H9 (cell line): Measurements from ENCODE around the gene LRRC3C. TPM values are rescaled to one million over a fixed set of nuclear protein-coding genes. Genes with fewer than 3 reads are reported as not detected.

ENCODE experiments used
- DNase-seq: peaks from one replicate; pipeline ENCODE4 v3.0.0-alpha.2; 2017
- H2AFZ ChIP-seq: one replicate; pipeline ENCODE4 v1.6.1; 2013; ENCODE audit warnings: mild to moderate bottlenecking, low read length, control low read depth, moderate library complexity
- H2AK5ac ChIP-seq: 2 replicates; pipeline ENCODE4 v1.6.1; 2013; ENCODE audit warnings: low read length, control low read depth, mixed read lengths; ENCODE audit not compliant: insufficient read length
- H2BK120ac ChIP-seq: one replicate; pipeline ENCODE4 v1.6.1; 2013; ENCODE audit warnings: low read depth, mild to moderate bottlenecking, low read length, control low read depth, inconsistent platforms; ENCODE audit not compliant: poor library complexity, severe bottlenecking
- H2BK12ac ChIP-seq: 2 replicates; pipeline ENCODE4 v1.6.1; 2013; ENCODE audit warnings: low read length, control low read depth, mixed read lengths, low read depth; ENCODE audit not compliant: insufficient read length
- H2BK15ac ChIP-seq: 2 replicates; pipeline ENCODE4 v1.6.1; 2013; ENCODE audit warnings: low read depth, low read length, control low read depth
- H2BK20ac ChIP-seq: one replicate; pipeline ENCODE4 v1.6.1; 2013; ENCODE audit warnings: low read depth, mild to moderate bottlenecking, low read length, control low read depth, inconsistent platforms; ENCODE audit not compliant: poor library complexity, severe bottlenecking
- H2BK5ac ChIP-seq: 2 replicates; pipeline ENCODE4 v1.6.1; 2013; ENCODE audit warnings: low read length, control low read depth, mixed read lengths; ENCODE audit not compliant: insufficient read length
- H3K14ac ChIP-seq: 2 replicates; pipeline ENCODE4 v1.6.1; 2013; ENCODE audit warnings: low read length, control low read depth; ENCODE audit not compliant: insufficient read depth
- H3K18ac ChIP-seq: 2 replicates; pipeline ENCODE4 v1.6.1; 2013; ENCODE audit warnings: low read depth, mild to moderate bottlenecking, mixed read lengths, low read length, control low read depth; ENCODE audit not compliant: insufficient read length
- H3K23ac ChIP-seq: 2 replicates; pipeline ENCODE4 v1.6.1; 2013; ENCODE audit warnings: low read length, control low read depth, mixed read lengths, low read depth; ENCODE audit not compliant: insufficient read length
- H3K23me2 ChIP-seq: 2 replicates; pipeline ENCODE4 v1.6.1; 2013; ENCODE audit warnings: low read depth, mild to moderate bottlenecking, mixed read lengths, low read length, control low read depth; ENCODE audit not compliant: insufficient read length, poor library complexity, severe bottlenecking
- H3K27ac ChIP-seq: 2 replicates; pipeline ENCODE4 v1.5.1; 2013; ENCODE audit warnings: low read length, control low read depth, mixed read lengths, low read depth; ENCODE audit not compliant: insufficient read length
- H3K27me3 ChIP-seq: 2 replicates; pipeline ENCODE4 v1.6.1; 2013; ENCODE audit warnings: low read length, control low read depth, inconsistent platforms; ENCODE audit not compliant: insufficient read depth
- H3K4ac ChIP-seq: 2 replicates; pipeline ENCODE4 v1.6.1; 2013; ENCODE audit warnings: low read depth, mild to moderate bottlenecking, control low read depth, inconsistent platforms, low read length, moderate library complexity
- H3K4me1 ChIP-seq: 2 replicates; pipeline ENCODE4 v1.6.1; 2013; ENCODE audit warnings: low read length, control low read depth, inconsistent platforms; ENCODE audit not compliant: insufficient read depth
- H3K4me2 ChIP-seq: 2 replicates; pipeline ENCODE4 v1.6.1; 2013; ENCODE audit warnings: low read length, control low read depth, mixed read lengths; ENCODE audit not compliant: insufficient read length, insufficient read depth
- H3K56ac ChIP-seq: 2 replicates; pipeline ENCODE4 v1.6.1; 2013; ENCODE audit warnings: low read depth, mild to moderate bottlenecking, mixed read lengths, low read length, control low read depth; ENCODE audit not compliant: insufficient read length
- H3K79me1 ChIP-seq: 2 replicates; pipeline ENCODE4 v1.6.1; 2013; ENCODE audit warnings: low read depth, mild to moderate bottlenecking, moderate library complexity, low read length, control low read depth, inconsistent platforms; ENCODE audit not compliant: insufficient read depth, poor library complexity, severe bottlenecking
- H3K79me2 ChIP-seq: 2 replicates; pipeline ENCODE4 v1.6.1; 2013; ENCODE audit warnings: low read length, control low read depth, inconsistent platforms; ENCODE audit not compliant: insufficient read depth
- H3K9ac ChIP-seq: 2 replicates; pipeline ENCODE4 v1.6.1; 2013; ENCODE audit warnings: low read length, control low read depth, mixed read lengths; ENCODE audit not compliant: insufficient read length; ENCODE audit errors: extremely low read depth
- H3K9me3 ChIP-seq: one replicate; pipeline ENCODE4 v1.6.1; 2013; ENCODE audit warnings: low read depth, low read length, inconsistent platforms; ENCODE audit not compliant: control insufficient read depth
- H3T11ph ChIP-seq: one replicate; pipeline ENCODE4 v1.6.1; 2013; ENCODE audit warnings: mild to moderate bottlenecking, low read length, control low read depth, inconsistent platforms
- H4K20me1 ChIP-seq: one replicate; pipeline ENCODE4 v1.6.1; 2013; ENCODE audit not compliant: control insufficient read depth, insufficient read length, insufficient read depth
- H4K5ac ChIP-seq: 2 replicates; pipeline ENCODE4 v1.6.1; 2013; ENCODE audit warnings: low read depth, mild to moderate bottlenecking, mixed read lengths, low read length, control low read depth; ENCODE audit not compliant: insufficient read length
- H4K8ac ChIP-seq: replicated peaks from 2 replicates; pipeline ENCODE4 v1.6.1; 2013; ENCODE audit warnings: low read length, control low read depth, mixed read lengths, low read depth; ENCODE audit not compliant: insufficient read length
- H4K91ac ChIP-seq: 2 replicates; pipeline ENCODE4 v1.6.1; 2013; ENCODE audit warnings: low read depth, mild to moderate bottlenecking, moderate library complexity, mixed read lengths, low read length, control low read depth; ENCODE audit not compliant: insufficient read length
- H3K27ac Mint-ChIP-seq, 3 experiments: 2 replicates in 2 of 3; 3 replicates in 1 of 3; pipeline ENCODE4 v1.8.0; 2020 to 2021; ENCODE audit warnings: mixed read lengths in 3 of 3, mild to moderate bottlenecking in 1 of 3, moderate library complexity in 1 of 3
- H3K27me3 Mint-ChIP-seq: 2 replicates; pipeline ENCODE4 v1.8.0; 2021; ENCODE audit warnings: low read depth, mild to moderate bottlenecking, moderate library complexity, mixed read lengths
- H3K36me3 Mint-ChIP-seq, 3 experiments: 2 replicates in 2 of 3; 3 replicates in 1 of 3; pipeline ENCODE4 v1.8.0; 2020 to 2021; ENCODE audit warnings: low read depth in 3 of 3, mixed read lengths in 3 of 3; ENCODE audit not compliant: insufficient read depth in 1 of 3
- H3K4me1 Mint-ChIP-seq, 2 experiments: 2 replicates each; pipeline ENCODE4 v1.8.0; 2020; ENCODE audit warnings: mixed read lengths in 2 of 2
- H3K4me3 Mint-ChIP-seq, 2 experiments: 2 replicates in 1 of 2; 3 replicates in 1 of 2; pipeline ENCODE4 v1.8.0; 2020 to 2021; ENCODE audit warnings: mild to moderate bottlenecking in 2 of 2, mixed read lengths in 2 of 2, moderate library complexity in 1 of 2
- H3K9me3 Mint-ChIP-seq, 2 experiments: 2 replicates in 1 of 2; 3 replicates in 1 of 2; pipeline ENCODE4 v1.8.0; 2020; ENCODE audit warnings: mild to moderate bottlenecking in 2 of 2, mixed read lengths in 2 of 2, moderate library complexity in 1 of 2
- CTCF ChIP-seq: fragments of 200-600 bp; sonication (generic); conservative IDR thresholded peaks from 3 replicates; pipeline ENCODE4 v1.8.0; 2021; ENCODE audit warnings: antibody characterized with exemption, mild to moderate bottlenecking
- WGBS: extraction: QIAGEN DNeasy Blood & Tissue Kit; methylation state at CpG from one replicate; pipeline ENCODE4 v1.1.7; 2013; ENCODE audit warnings: missing lambda C conversion rate, low lambda C conversion rate, mixed read lengths; ENCODE audit not compliant: insufficient read length; ENCODE audit errors: extremely low coverage; 5-methylcytosine and 5-hydroxymethylcytosine counted together
- total RNA-seq: library from RNA; stranded (reverse); gene quantifications from 2 replicates; pipeline ENCODE4 v1.2.1, GENCODE V29; 2021

Gene LRRC3C
- total RNA-seq, 1 experiment from 2014 or later = not detected

GRCh38 chr17:39894681-39895376, 32.7 kb upstream of the LRRC3C start:
- no peak for DNase-seq
- Histone ChIP-seq H2BK5ac (no peak overlapping the region), H3K9me3 (no peaks in the 10 kb centered on the region), H3K27ac (no peak overlapping the region), H4K91ac (no peak overlapping the region), H3K23me2 (no peaks in the 10 kb centered on the region), H3K79me1 (no peaks in the 10 kb centered on the region), H2BK20ac (no peak overlapping the region), H3K18ac (no peak overlapping the region), H2AFZ (no peak overlapping the region), H4K5ac (no peak overlapping the region), H3K4me2 (no peak overlapping the region), H3K14ac (no peak overlapping the region), H4K20me1 (no peaks in the 10 kb centered on the region), H3K9ac (no peak overlapping the region), H2BK120ac (no peak overlapping the region), H2BK15ac (no peak overlapping the region), H2BK12ac (no peak overlapping the region), H3T11ph (no peak overlapping the region), H3K4me1 (no peaks in the 10 kb centered on the region), H3K79me2 (no peaks in the 10 kb centered on the region), H4K8ac (no peak overlapping the region), H3K23ac (no peak overlapping the region), H3K4ac (no peak overlapping the region), H2AK5ac (no peak overlapping the region), H3K27me3 (no peaks in the 10 kb centered on the region), H3K56ac (no peak overlapping the region)
- WGBS = no CpG with 5 or more reads among the region's 3 CpGs
- Mint-ChIP-seq H3K9me3 (no peaks in the 10 kb centered on the region), H3K4me3 (no peak overlapping the region), H3K36me3 (no peaks in the 10 kb centered on the region), H3K27me3 (peaks cover 24% of the 10 kb centered on the region), H3K4me1 (no peaks in the 10 kb centered on the region), H3K27ac (no peak overlapping the region; a peak in 1 of 7 replicates)
- TF ChIP-seq CTCF = no peak
